HFF-Myc (cell line): Measurements from ENCODE around the gene PDCD4.

Experiments used
- DNase-seq: peaks from one replicate; pipeline ENCODE4 v3.0.0-alpha.2; 2011; ENCODE audit warnings: low read depth; ENCODE audit errors: extremely low read depth
- H3K4me3 ChIP-seq: replicated peaks from 2 replicates; pipeline ENCODE4 v1.5.1; 2011; ENCODE audit warnings: low read depth, mild to moderate bottlenecking, control low read depth, low read length
- CTCF ChIP-seq: IDR thresholded peaks from 2 replicates; pipeline ENCODE4 v1.5.1; 2012; ENCODE audit warnings: mild to moderate bottlenecking, low read depth, low read length, control low read depth; ENCODE audit errors: missing control alignments

Gene PDCD4

GRCh38 chr10:110918269-110918642, 46.5 kb downstream of the PDCD4 start:
- DNase-seq, result peak; percentile 78
- H3K4me3 ChIP-seq, result peak overlapping the region; percentile 72
- TF ChIP-seq CTCF, result no peak

- no peak for TF ChIP-seq CTCF
- H3K4me3 ChIP-seq, result peak within 1 kb of the TSS; percentile 85
- peak; percentile 99 for DNase-seq
Observed at GRCh38 chr10:110918643-110919348, 47.1 kb downstream of the PDCD4 start, which contains the start of gene BBIP1. Gene BBIP1 (minus strand): TSS chr10:110919180. CDS start chr10:110918157, 1,023 bp downstream.

- H3K4me3 ChIP-seq, result peak within 1 kb of the TSS; percentile 85
- DNase-seq, result no peak
- peak; percentile 6 for TF ChIP-seq CTCF
Observed at GRCh38 chr10:110919349-110919931, 47.7 kb downstream of the PDCD4 start, which contains the start of gene SHOC2. Gene SHOC2 (plus strand): TSS chr10:110919604. CDS start chr10:110964359, 44,755 bp downstream.

GRCh38 chr10:110919971-110920881, 48.5 kb downstream of the PDCD4 start:
- no peak for TF ChIP-seq CTCF
- DNase-seq, result no peak
- peak overlapping the region; percentile 85 for H3K4me3 ChIP-seq

GRCh38 chr10:110923856-110924493, 52.2 kb downstream of the PDCD4 start:
- DNase-seq, result no peak
- TF ChIP-seq CTCF, result no peak
- no peak overlapping the region for H3K4me3 ChIP-seq

- TF ChIP-seq CTCF, result no peak
- H3K4me3 ChIP-seq, result no peak overlapping the region
- no peak for DNase-seq
Observed at GRCh38 chr10:110927461-110927860, 55.7 kb downstream of the PDCD4 start.
